ENCODE results near the gene GTF2F2.

The GTF2F2 gene

GRCh38 chr13:45305079-45305478 lies 184.8 kb downstream of the GTF2F2 start:
- no peak for DNase-seq

- no peak for DNase-seq
Measured at GRCh38 chr13:45306966-45307365, 186.7 kb downstream of the GTF2F2 start.

- no peak for DNase-seq
Measured at GRCh38 chr13:45310341-45311131, 190.2 kb downstream of the GTF2F2 start.

GRCh38 chr13:45314822-45315221 lies 194.5 kb downstream of the GTF2F2 start:
- DNase-seq = no peak

- no peak for DNase-seq
Measured at GRCh38 chr13:45315520-45316167, 195.3 kb downstream of the GTF2F2 start.

- peak; percentile 35 for DNase-seq
Measured at GRCh38 chr13:45316338-45316737, 196.0 kb downstream of the GTF2F2 start.

GRCh38 chr13:45316996-45317395 lies 196.7 kb downstream of the GTF2F2 start:
- DNase-seq = no peak

- DNase-seq = no peak
Measured at GRCh38 chr13:45320876-45321629, 200.7 kb downstream of the GTF2F2 start.

- DNase-seq = peak; percentile 29
Measured at GRCh38 chr13:45325806-45326205, 205.5 kb downstream of the GTF2F2 start.

GRCh38 chr13:45327253-45327955 lies 207.1 kb downstream of the GTF2F2 start:
- DNase-seq = no peak

- DNase-seq = no peak
Measured at GRCh38 chr13:45328661-45329111, 208.4 kb downstream of the GTF2F2 start.

- no peak for DNase-seq
Measured at GRCh38 chr13:45331123-45331619, 210.9 kb downstream of the GTF2F2 start.

- no peak for DNase-seq
Measured at GRCh38 chr13:45331692-45332035, 211.4 kb downstream of the GTF2F2 start.

- no peak for DNase-seq
Measured at GRCh38 chr13:45332036-45332830, 211.9 kb downstream of the GTF2F2 start.

- no peak for DNase-seq
Measured at GRCh38 chr13:45332831-45333219, 212.5 kb downstream of the GTF2F2 start.

- no peak for DNase-seq
Measured at GRCh38 chr13:45333251-45333976, 213.1 kb downstream of the GTF2F2 start.

Data from kidney glomerular epithelial cell (primary cell).